ENCODE measurements around the gene HCRTR1.
"Not testable (repeated sequence)": the region's sequence is repeated elsewhere in the genome, so short reads cannot be mapped to it uniquely, and the experiment has no call there.

The HCRTR1 gene

DNA sequence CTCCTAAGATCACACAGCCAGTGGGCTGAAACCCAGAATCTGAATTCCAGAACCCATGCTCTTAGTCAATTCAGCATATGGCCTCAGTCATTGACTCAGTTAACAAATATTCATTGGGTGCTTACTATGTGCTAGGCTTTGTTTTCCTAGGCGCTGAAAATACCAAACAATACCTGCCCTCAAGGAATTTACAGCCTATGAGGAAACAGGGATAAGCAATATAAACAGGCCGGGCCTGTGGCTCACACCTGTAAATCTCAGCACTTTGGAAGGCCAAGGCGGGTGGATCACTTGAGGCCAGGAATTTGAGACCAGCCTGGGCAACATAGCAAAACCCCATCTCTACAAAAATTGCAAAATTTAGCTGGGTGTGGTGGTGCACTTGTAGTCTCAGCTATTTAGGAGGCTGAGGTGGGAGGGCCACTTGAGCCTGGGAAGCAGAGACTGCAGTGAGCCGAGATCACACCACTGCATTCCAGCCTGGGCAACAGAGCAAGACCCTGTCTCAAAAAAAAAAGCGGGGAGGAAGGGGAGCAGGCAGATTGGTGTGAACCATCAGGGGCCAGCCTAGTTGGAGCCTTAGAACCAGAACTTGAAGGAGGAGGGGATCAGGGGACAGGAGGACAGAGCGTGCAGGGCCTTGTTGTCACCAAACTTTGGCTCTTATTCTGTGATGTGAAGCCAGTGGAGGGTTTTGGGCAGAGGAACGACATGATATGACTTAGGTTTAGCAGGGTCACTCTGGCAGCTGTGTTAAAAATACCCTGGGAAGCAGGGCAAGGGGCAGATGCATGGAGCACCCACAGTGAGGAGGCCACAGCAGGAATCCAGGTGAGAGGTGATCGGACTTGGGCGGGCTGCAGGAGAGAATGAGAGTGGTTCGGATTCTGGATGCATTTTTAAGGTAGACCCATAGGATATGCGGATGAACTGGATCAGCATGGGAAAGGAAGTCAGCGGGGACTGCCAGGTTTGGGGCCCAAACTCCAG lies 35.4 kb upstream of the HCRTR1 start:
- no peak overlapping the region for H3K4me3 ChIP-seq (ENCODE audit: low read depth, low read length)

DNA sequence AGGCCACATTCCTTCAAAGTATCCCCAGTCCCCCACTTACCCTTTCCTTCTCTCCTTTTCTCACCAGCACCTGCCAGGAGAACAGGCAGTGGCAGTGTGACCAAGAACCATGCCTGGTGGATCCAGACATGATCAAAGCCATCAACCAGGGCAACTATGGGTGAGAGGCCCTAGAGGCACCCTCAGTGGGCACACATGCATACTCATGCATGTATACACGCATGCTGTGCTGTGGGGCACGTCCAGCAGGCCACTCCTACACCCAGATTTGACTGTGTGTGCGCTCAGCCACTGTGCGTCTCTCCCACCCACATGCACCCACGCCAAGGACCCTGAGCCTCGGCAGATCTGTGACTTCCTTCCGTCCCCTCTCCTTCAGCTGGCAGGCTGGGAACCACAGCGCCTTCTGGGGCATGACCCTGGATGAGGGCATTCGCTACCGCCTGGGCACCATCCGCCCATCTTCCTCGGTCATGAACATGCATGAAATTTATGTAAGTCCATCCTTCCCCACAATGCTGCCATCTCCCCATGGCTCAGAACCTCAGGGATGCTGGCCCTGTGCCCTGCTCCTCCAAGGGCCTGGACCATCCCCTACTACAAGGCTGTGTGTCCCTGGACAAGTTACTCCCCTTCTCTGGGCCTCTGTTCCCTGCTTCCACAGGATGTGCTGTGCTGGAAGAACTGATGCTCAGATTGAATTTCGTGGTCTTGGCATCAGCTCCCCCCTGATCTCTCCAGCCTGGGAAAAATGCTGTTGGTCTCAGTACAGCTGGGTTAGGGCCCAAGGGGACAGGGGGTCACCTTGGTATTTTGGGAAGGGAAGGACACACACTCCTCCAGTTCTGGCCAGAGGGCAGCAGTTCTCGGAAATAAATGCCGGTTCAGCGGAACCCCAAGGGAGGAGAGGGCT lies 34.2 kb upstream of the HCRTR1 start:
- H3K4me3 ChIP-seq (ENCODE audit: low read depth, low read length), result no peak overlapping the region

- H3K4me3 ChIP-seq (ENCODE audit: low read depth, low read length), result no peak overlapping the region
These were observed 33.3 kb upstream of the HCRTR1 start for GRCh38 chr1:31583995-31584868.

- H3K4me3 ChIP-seq (ENCODE audit: low read depth, low read length), result no peak overlapping the region
These were observed 32.4 kb upstream of the HCRTR1 start for GRCh38 chr1:31584869-31585735.

- H3K4me3 ChIP-seq (ENCODE audit: low read depth, low read length), result no peak overlapping the region
These were observed 31.6 kb upstream of the HCRTR1 start for GRCh38 chr1:31585736-31586365.

DNA sequence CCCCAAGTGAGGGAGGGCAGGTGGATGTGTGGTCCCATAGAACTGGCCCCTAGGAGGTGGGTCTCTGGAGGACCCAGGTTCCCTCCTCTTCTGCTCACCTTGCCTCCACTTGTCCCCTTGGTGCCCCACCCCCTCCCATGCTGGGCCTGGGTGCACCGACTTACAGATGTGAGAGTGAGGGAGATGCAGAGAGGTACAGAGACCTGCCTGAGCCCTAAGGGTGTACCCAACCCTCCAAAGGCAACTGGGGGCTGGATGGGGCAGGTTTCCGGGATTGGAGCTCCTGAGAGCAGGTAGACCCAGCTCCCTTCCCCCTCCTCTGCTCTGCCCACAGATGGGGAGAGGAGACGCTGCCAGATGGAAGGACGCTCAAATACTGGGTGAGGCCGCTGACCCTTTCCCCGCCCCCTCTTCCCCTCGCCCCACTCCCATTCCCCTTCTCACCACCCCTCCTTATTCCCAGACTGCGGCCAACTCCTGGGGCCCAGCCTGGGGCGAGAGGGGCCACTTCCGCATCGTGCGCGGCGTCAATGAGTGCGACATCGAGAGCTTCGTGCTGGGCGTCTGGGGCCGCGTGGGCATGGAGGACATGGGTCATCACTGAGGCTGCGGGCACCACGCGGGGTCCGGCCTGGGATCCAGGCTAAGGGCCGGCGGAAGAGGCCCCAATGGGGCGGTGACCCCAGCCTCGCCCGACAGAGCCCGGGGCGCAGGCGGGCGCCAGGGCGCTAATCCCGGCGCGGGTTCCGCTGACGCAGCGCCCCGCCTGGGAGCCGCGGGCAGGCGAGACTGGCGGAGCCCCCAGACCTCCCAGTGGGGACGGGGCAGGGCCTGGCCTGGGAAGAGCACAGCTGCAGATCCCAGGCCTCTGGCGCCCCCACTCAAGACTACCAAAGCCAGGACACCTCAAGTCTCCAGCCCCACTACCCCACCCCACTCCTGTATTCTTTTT lies 30.8 kb upstream of the HCRTR1 start:
- no peak overlapping the region for H3K4me3 ChIP-seq (ENCODE audit: low read depth, low read length)

DNA sequence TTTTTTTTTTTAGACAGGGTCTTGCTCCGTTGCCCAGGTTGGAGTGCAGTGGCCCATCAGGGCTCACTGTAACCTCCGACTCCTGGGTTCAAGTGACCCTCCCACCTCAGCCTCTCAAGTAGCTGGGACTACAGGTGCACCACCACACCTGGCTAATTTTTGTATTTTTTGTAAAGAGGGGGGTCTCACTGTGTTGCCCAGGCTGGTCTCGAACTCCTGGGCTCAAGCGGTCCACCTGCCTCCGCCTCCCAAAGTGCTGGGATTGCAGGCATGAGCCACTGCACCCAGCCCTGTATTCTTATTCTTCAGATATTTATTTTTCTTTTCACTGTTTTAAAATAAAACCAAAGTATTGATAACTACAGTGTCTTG lies 30.2 kb upstream of the HCRTR1 start:
- H3K4me3 ChIP-seq (ENCODE audit: low read depth, low read length), result not testable (repeated sequence)

DNA sequence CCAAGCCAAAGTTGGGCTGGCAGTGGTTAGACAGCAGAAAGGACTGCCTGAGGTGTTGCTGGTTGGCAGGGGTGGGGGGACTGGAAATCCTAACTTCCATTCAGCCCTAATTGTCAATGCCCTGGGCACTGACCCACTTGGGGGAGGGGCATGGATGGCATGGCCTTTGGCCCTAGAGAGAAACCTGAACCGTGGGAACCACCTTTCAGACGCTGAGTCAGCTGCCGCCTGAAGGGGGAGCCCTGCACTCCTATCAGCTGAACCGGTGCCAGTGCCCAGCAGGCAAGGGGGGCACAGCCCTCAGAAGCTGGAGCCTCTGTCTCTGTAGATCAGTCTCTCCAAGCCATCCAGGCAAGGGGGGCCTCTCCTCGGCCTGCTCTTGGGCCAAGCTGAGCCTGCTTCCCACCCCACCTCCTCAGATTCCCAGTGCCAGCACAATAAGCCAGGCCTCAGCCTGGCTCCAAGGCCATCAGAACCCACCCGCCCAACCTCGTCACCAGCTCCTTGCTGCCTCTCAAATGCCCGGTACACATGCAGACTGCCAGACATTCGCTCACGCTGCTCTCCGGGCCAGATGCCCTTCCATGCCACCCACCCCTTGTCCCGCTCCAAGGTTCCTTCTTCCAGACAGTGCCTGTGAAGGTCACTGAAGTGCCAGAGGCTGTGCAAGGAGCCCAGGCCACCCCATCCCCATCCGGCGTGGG lies 29.6 kb upstream of the HCRTR1 start:
- H3K4me3 ChIP-seq (ENCODE audit: low read depth, low read length), result no peak overlapping the region

- no peak overlapping the region for H3K4me3 ChIP-seq (ENCODE audit: low read depth, low read length)
These were observed 28.6 kb upstream of the HCRTR1 start for GRCh38 chr1:31588751-31589515.

- no peak overlapping the region for H3K4me3 ChIP-seq (ENCODE audit: low read depth, low read length)
These were observed 25.9 kb upstream of the HCRTR1 start for GRCh38 chr1:31591425-31592093.

DNA sequence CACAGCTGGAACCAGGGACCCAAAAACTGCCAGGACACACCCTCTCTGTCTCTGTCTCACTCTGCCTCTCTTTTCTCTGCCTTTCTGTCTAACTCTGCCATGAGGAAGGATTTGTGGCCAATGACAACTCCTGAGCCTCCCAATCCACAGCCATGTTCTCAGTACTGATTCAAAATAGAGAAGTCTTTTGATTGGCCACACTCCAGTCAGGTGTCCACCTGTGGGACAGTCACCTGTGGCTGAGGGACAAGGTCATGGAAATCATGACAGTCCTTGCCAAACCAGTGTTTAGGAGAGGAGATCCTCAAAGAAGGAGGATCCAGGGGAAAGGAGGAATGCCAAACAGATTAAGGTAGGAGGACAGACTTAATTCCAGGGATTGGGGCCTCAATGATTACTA lies 25.4 kb upstream of the HCRTR1 start:
- H3K4me3 ChIP-seq (ENCODE audit: low read depth, low read length), result no peak overlapping the region

- H3K4me3 ChIP-seq (ENCODE audit: low read depth, low read length), result no peak overlapping the region
These were observed 24.3 kb upstream of the HCRTR1 start for GRCh38 chr1:31593136-31593665.

- no peak overlapping the region for H3K4me3 ChIP-seq (ENCODE audit: low read depth, low read length)
These were observed 23.5 kb upstream of the HCRTR1 start for GRCh38 chr1:31593770-31594632.

DNA sequence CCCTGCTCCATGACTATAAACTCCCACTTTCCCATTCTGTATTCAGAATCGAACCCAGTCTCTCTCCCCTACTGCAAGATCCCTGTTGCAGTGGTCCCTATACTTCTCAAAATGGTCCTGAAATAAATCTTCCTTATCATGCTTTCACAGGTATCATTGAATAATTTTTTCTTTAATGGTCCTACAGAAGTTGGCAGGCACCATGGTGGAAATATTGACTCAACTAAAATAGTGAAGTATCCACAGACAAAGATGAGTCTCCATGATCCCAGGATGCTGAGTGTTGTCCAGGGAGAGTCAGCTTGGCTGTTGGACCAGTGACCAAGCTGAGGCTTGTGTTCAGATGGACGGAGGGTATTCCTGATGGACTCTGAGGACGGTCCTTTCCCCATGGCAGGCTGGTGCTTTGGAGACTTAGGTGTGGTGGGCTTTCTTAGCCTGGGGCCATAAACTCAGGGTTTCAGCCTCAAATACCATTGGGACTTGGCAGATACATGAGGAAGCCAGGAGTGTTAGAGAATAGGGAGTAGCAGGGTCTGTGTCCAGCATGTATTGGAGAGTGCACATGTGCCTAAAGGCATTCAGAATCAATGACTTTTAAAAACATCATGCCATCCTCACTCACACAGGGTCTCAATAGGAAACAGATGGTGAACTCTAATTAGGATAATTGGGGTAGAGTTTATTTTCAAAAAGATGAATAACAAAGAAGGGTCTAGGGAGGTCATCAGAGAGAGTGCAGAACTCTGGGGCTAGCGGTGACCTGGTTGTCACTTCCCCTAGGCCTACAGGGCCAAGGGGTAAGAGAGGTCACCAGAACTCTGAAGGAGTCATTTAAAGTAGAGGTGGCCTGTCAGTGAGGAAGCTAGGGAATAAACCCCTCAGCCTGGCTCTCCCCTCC lies 21.4 kb upstream of the HCRTR1 start:
- H3K4me3 ChIP-seq (ENCODE audit: low read depth, low read length), result no peak overlapping the region
